OCI-LY1 (cell line): ENCODE results near the gene SUGCT.

Experiments
- H2AFZ ChIP-seq: fragments of 200-600 bp; sonication (generic), shearing (Covaris generic); 2 replicates; pipeline ENCODE4 v1.6.0; 2014; ENCODE audit warnings: antibody characterized with exemption, mild to moderate bottlenecking, low read length
- H3F3A ChIP-seq: fragments of 200-600 bp; sonication (generic), shearing (Covaris generic); 2 replicates; pipeline ENCODE4 v1.6.0; 2014; ENCODE audit warnings: mild to moderate bottlenecking, antibody characterized with exemption, low read length, moderate library complexity; ENCODE audit not compliant: insufficient read depth
- H3K27ac ChIP-seq: fragments of 200-600 bp; sonication (generic); 2 replicates; pipeline ENCODE4 v1.5.1; 2014; ENCODE audit warnings: low read length, mixed run types, mild to moderate bottlenecking, low read depth; ENCODE audit not compliant: poor library complexity, severe bottlenecking
- H3K27me3 ChIP-seq: fragments of 200-600 bp; sonication (generic); 2 replicates; pipeline ENCODE4 v1.6.0; 2014; ENCODE audit warnings: antibody characterized with exemption, mild to moderate bottlenecking, low read length, moderate library complexity; ENCODE audit not compliant: insufficient read depth
- H3K36me3 ChIP-seq: fragments of 200-600 bp; sonication (generic); 2 replicates; pipeline ENCODE4 v1.6.1; 2014; ENCODE audit warnings: mild to moderate bottlenecking, antibody characterized with exemption, low read length, moderate library complexity, mixed read lengths; ENCODE audit not compliant: insufficient read depth
- H3K4me1 ChIP-seq: fragments of 200-600 bp; sonication (generic); 2 replicates; pipeline ENCODE4 v1.5.1; 2014; ENCODE audit warnings: mild to moderate bottlenecking, low read length, moderate library complexity; ENCODE audit not compliant: insufficient read depth, severe bottlenecking
- H3K4me2 ChIP-seq: fragments of 200-600 bp; sonication (generic), shearing (Covaris generic); 2 replicates; pipeline ENCODE4 v1.6.1; 2014; ENCODE audit warnings: low read length
- H3K4me3 ChIP-seq: fragments of 200-600 bp; sonication (generic); 2 replicates; pipeline ENCODE4 v1.5.1; 2014; ENCODE audit warnings: low read length, low read depth, mild to moderate bottlenecking, mixed read lengths; ENCODE audit not compliant: poor library complexity, severe bottlenecking
- H3K79me2 ChIP-seq: fragments of 200-600 bp; shearing (Covaris generic); 2 replicates; pipeline ENCODE4 v1.6.1; 2016; ENCODE audit warnings: mixed run types, low read length, mixed read lengths; ENCODE audit not compliant: insufficient read depth
- H3K9ac ChIP-seq: fragments of 200-600 bp; sonication (generic), shearing (Covaris generic); 2 replicates; pipeline ENCODE4 v1.6.1; 2014; ENCODE audit warnings: mild to moderate bottlenecking, low read length, mixed read lengths
- H3K9me2 ChIP-seq: fragments of 200-600 bp; sonication (generic), shearing (Covaris generic); 2 replicates; pipeline ENCODE4 v1.6.1; 2014; ENCODE audit warnings: low read depth, mild to moderate bottlenecking, low read length, mixed read lengths
- H3K9me3 ChIP-seq: fragments of 200-600 bp; shearing (Covaris generic); 2 replicates; pipeline ENCODE4 v1.6.1; 2014; ENCODE audit warnings: low read length, mixed read lengths
- H4K20me1 ChIP-seq: fragments of 200-600 bp; sonication (generic), shearing (Covaris generic); 2 replicates; pipeline ENCODE4 v1.6.0; 2016; ENCODE audit warnings: mild to moderate bottlenecking, low read length; ENCODE audit not compliant: insufficient read depth
- EZH2 ChIP-seq: fragments of 200-600 bp; sonication (generic), shearing (Covaris generic); IDR thresholded peaks from 2 replicates; pipeline ENCODE4 v1.8.0; 2017; ENCODE audit warnings: borderline replicate concordance, mixed run types, mild to moderate bottlenecking, antibody characterized with exemption, low read length, moderate library complexity, mixed read lengths
- TF ChIP-seq, protein P1 (sequence below): fragments of 200-600 bp; sonication (generic), shearing (Covaris generic); IDR thresholded peaks from 2 replicates; pipeline ENCODE4 v1.5.1; 2017; ENCODE audit warnings: mild to moderate bottlenecking, antibody characterized with exemption, low read length, moderate library complexity, mixed read lengths

SUGCT gene

DNA sequence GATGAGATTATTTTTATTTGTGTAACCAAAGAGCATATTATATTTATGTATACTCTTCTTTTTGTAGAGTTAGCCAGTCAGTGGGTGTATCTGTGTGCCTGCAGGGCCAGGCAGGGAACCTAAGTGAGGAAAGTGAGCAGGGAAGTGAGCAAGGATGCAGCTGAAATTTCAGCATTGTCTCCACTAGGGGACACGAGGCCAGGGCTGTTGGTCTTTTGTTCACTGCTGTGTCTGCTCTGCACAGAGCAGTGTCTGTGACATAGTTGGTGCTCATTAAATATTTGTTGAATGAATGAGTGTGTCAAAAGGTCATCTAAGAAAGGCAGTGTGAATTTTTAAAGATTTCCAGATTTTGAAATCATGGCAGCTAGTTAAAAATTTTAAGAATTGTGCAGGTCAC lies 51.8 kb downstream of the SUGCT start:
- Histone ChIP-seq H3K79me2 (no peaks in the 10 kb centered on the region), H3K27me3 (no peaks in the 10 kb centered on the region), H3K27ac (no peak overlapping the region), H3K4me2 (no peak overlapping the region), H3F3A (no peaks in the 10 kb centered on the region), H3K9me2 (no peaks in the 10 kb centered on the region), H3K9me3 (no peaks in the 10 kb centered on the region), H3K4me3 (no peak overlapping the region), H4K20me1 (no peaks in the 10 kb centered on the region), H3K4me1 (no peaks in the 10 kb centered on the region), H3K9ac (no peak overlapping the region), H3K36me3 (no peaks in the 10 kb centered on the region), H2AFZ (no peak overlapping the region)
- TF ChIP-seq, protein P1, sequence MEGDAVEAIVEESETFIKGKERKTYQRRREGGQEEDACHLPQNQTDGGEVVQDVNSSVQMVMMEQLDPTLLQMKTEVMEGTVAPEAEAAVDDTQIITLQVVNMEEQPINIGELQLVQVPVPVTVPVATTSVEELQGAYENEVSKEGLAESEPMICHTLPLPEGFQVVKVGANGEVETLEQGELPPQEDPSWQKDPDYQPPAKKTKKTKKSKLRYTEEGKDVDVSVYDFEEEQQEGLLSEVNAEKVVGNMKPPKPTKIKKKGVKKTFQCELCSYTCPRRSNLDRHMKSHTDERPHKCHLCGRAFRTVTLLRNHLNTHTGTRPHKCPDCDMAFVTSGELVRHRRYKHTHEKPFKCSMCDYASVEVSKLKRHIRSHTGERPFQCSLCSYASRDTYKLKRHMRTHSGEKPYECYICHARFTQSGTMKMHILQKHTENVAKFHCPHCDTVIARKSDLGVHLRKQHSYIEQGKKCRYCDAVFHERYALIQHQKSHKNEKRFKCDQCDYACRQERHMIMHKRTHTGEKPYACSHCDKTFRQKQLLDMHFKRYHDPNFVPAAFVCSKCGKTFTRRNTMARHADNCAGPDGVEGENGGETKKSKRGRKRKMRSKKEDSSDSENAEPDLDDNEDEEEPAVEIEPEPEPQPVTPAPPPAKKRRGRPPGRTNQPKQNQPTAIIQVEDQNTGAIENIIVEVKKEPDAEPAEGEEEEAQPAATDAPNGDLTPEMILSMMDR: peak; percentile 10; the same call in 1 of the 2 replicates
- TF ChIP-seq EZH2: no peak

DNA sequence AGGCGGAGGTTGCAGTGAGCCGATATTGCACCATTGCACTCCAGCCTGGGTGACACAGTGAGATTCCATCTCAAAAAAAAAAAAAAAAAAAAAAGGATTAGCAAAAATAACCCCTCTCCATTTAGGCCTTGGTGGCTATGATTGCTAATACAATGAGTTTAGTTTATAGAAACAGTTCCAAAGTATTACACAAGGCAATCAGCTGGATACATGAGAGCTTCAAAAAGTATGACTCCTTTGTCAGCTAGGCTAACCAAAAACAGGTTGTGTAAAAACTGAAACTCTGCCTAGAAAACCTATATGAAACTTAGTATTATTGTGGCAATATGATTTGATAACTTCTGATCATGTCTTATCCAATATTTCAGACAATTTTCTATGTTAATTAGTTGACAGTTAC lies 57.2 kb downstream of the SUGCT start:
- no peak overlapping the region for H3K9ac ChIP-seq
- TF ChIP-seq EZH2: no peak

DNA sequence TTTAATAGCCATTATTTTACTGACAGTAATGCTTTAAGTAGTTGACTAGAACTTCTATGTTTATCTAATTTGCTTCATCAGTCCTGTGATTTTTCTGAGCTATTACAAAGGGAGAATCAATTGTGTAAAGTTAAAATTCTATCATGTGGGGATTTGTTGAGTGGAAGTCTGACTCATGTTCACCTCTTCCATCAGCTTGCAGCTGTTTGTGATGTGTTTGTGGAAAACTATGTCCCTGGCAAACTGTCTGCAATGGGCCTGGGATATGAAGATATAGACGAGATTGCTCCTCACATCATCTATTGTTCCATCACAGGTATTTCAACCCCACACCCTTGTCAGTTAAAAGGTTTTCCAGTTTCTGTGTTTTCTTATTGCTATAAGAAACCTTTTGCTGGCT lies 59.9 kb downstream of the SUGCT start:
- H3K27me3 ChIP-seq: no peaks in the 10 kb centered on the region
- no peak overlapping the region for H3K27ac ChIP-seq
- no peaks in the 10 kb centered on the region for H3K4me1 ChIP-seq
- H3K9me2 ChIP-seq: no peaks in the 10 kb centered on the region
- no peaks in the 10 kb centered on the region for H3K9me3 ChIP-seq
- no peak overlapping the region for H3K4me3 ChIP-seq
- TF ChIP-seq, protein P1: no peak
- TF ChIP-seq EZH2: no peak
- H4K20me1 ChIP-seq: no peaks in the 10 kb centered on the region
- no peak overlapping the region for H3K4me2 ChIP-seq
- H3F3A ChIP-seq: no peaks in the 10 kb centered on the region
- H2AFZ ChIP-seq: no peak overlapping the region
- no peaks in the 10 kb centered on the region for H3K79me2 ChIP-seq
- no peak overlapping the region for H3K9ac ChIP-seq
- no peaks in the 10 kb centered on the region for H3K36me3 ChIP-seq

More for the DNA sequence above, 57.2 kb downstream of the SUGCT start:
- Histone ChIP-seq H2AFZ (no peak overlapping the region), H3K27me3 (no peaks in the 10 kb centered on the region), H3K27ac (no peak overlapping the region), H3F3A (no peaks in the 10 kb centered on the region), H3K4me3 (no peak overlapping the region), H3K4me1 (no peaks in the 10 kb centered on the region), H3K9me3 (no peaks in the 10 kb centered on the region), H3K36me3 (no peaks in the 10 kb centered on the region), H3K4me2 (no peak overlapping the region), H3K79me2 (no peaks in the 10 kb centered on the region), H4K20me1 (no peaks in the 10 kb centered on the region), H3K9me2 (no peaks in the 10 kb centered on the region)

DNA sequence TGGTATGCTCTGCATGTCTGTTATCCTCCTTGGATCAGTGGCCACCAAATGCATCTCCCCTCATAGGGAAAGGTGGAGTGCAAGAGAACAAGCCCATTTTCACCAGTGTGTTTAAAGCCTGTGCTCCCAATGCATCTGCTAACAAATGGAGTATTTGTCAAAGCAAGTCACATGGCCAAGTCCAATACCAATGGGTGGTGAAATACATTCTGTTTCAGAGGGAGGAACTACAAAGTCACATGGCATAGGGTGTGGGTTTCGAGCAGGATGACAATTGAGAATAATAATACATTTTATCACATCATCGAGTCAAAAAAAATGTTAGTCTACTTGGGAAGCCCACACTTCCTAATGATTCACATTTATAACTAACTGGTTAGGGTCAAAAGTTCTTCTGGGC lies 62.7 kb downstream of the SUGCT start:
- no peaks in the 10 kb centered on the region for H4K20me1 ChIP-seq
- H3K9me2 ChIP-seq: no peaks in the 10 kb centered on the region
- TF ChIP-seq, protein P1: no peak
- TF ChIP-seq EZH2: no peak
- H3K27me3 ChIP-seq: no peaks in the 10 kb centered on the region
- no peak overlapping the region for H3K4me2 ChIP-seq
- no peaks in the 10 kb centered on the region for H3K4me1 ChIP-seq
- H3K36me3 ChIP-seq: no peaks in the 10 kb centered on the region
- no peak overlapping the region for H2AFZ ChIP-seq
- H3F3A ChIP-seq: no peaks in the 10 kb centered on the region
- no peak overlapping the region for H3K9ac ChIP-seq
- no peaks in the 10 kb centered on the region for H3K79me2 ChIP-seq
- no peak overlapping the region for H3K4me3 ChIP-seq
- H3K27ac ChIP-seq: no peak overlapping the region
- H3K9me3 ChIP-seq: no peaks in the 10 kb centered on the region
